ENCODE results near the gene GADD45GIP1.
"Not testable (repeated sequence)": the region's sequence is repeated elsewhere in the genome, so short reads cannot be mapped to it uniquely, and the experiment has no call there.

GRCh38 chr19:12976109-12976508 lies 19.1 kb upstream of the GADD45GIP1 start:
- TF ChIP-seq CTCF, POLR2A (IDR thresholded peaks at IDR 0.05): not testable (repeated sequence)

Measured in right lobe of liver (tissue), 4 donors.